Mesothelial cell of epicardium (in vitro differentiated cells): ENCODE data around the gene SYT3. TPM values are rescaled to one million over a fixed set of nuclear protein-coding genes. Genes with fewer than 3 reads are reported as not detected.

Experiments used
- DNase-seq, 2 experiments: peaks; one replicate each; pipeline ENCODE4 v3.0.0; 2021; ENCODE audit warnings: low spot score in 2 of 2; ENCODE audit not compliant: unreplicated experiment in 2 of 2
- H3K27ac Mint-ChIP-seq: 2 replicates; pipeline ENCODE4 v1.8.0; 2021; ENCODE audit warnings: mixed read lengths
- H3K27me3 Mint-ChIP-seq: 2 replicates; pipeline ENCODE4 v1.8.0; 2021; ENCODE audit warnings: low read depth, mixed read lengths
- H3K36me3 Mint-ChIP-seq: 2 replicates; pipeline ENCODE4 v1.8.0; 2021; ENCODE audit warnings: mixed read lengths
- H3K4me1 Mint-ChIP-seq: 2 replicates; pipeline ENCODE4 v1.8.0; 2021; ENCODE audit warnings: mixed read lengths
- H3K4me3 Mint-ChIP-seq: 2 replicates; pipeline ENCODE4 v1.8.0; 2021; ENCODE audit warnings: mild to moderate bottlenecking, moderate library complexity, mixed read lengths
- H3K9me3 Mint-ChIP-seq: 2 replicates; pipeline ENCODE4 v1.8.0; 2021; ENCODE audit warnings: mixed read lengths
- total RNA-seq: library from RNA; stranded (reverse); gene quantifications from 3 replicates; pipeline ENCODE4 v1.2.1, GENCODE V29; 2021
- TF ChIP-seq, protein P1 (sequence below): fragments of 200-600 bp; sonication (generic); IDR thresholded peaks from one replicate; pipeline ENCODE4 v1.5.0; 2021; ENCODE audit warnings: antibody characterized with exemption; ENCODE audit not compliant: unreplicated experiment

SYT3 gene
- total RNA-seq, 1 donor from 2014 or later, result 0.60 TPM

DNA sequence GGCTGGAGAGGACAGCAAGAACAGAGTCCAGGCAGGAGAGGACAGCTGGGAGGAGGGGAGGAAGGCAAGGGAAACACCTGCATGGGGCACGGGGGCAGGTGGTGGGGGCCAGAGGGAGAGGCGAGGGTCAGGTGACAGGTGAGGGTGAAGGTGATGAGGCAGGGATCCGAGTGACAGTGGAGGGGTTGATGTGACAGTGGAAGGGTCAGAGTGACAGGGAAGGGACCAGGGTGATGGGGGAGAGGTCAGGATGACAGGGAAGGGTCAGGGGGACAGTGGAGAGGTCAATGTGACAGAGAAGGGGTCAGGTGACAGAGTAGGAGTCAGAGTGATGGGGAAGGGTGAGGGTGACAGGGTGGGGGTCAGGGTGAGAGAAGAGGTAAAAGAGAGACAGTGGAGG, 38.6 kb upstream of the SYT3 start:
- no peak overlapping the region for H3K27ac Mint-ChIP-seq
- peaks cover 83% of the 10 kb centered on the region for H3K27me3 Mint-ChIP-seq
- DNase-seq, result no peak
- no peaks in the 10 kb centered on the region for H3K36me3 Mint-ChIP-seq
- TF ChIP-seq, protein P1, sequence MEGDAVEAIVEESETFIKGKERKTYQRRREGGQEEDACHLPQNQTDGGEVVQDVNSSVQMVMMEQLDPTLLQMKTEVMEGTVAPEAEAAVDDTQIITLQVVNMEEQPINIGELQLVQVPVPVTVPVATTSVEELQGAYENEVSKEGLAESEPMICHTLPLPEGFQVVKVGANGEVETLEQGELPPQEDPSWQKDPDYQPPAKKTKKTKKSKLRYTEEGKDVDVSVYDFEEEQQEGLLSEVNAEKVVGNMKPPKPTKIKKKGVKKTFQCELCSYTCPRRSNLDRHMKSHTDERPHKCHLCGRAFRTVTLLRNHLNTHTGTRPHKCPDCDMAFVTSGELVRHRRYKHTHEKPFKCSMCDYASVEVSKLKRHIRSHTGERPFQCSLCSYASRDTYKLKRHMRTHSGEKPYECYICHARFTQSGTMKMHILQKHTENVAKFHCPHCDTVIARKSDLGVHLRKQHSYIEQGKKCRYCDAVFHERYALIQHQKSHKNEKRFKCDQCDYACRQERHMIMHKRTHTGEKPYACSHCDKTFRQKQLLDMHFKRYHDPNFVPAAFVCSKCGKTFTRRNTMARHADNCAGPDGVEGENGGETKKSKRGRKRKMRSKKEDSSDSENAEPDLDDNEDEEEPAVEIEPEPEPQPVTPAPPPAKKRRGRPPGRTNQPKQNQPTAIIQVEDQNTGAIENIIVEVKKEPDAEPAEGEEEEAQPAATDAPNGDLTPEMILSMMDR, result no peak
- no peaks in the 10 kb centered on the region for H3K4me1 Mint-ChIP-seq
- no peak overlapping the region for H3K4me3 Mint-ChIP-seq
- H3K9me3 Mint-ChIP-seq, result no peaks in the 10 kb centered on the region

DNA sequence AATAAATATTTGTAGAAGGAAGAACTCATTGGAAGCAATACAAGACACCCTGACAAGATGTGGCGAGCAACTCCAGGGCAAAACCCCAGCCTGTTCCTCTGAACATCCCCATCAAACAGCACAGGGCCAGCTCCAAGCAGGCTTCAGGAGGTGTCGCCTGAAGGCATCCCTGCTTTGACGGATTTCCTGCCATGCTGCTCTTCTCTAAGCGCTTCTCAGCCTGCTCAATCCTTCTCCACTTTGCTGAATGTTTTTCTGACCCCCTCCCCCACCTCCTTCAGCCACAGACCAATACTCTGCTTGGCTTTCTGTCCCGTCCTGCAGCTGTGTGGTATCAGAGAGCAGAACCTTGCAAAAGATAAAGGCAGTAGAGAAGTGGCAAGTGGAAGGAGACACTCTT, 38.0 kb upstream of the SYT3 start:
- no peaks in the 10 kb centered on the region for H3K36me3 Mint-ChIP-seq
- DNase-seq, result no peak
- peaks cover 83% of the 10 kb centered on the region for H3K27me3 Mint-ChIP-seq
- H3K4me1 Mint-ChIP-seq, result no peaks in the 10 kb centered on the region
- TF ChIP-seq, protein P1, result no peak
- H3K9me3 Mint-ChIP-seq, result no peaks in the 10 kb centered on the region
- H3K4me3 Mint-ChIP-seq, result no peak overlapping the region
- no peak overlapping the region for H3K27ac Mint-ChIP-seq

DNA sequence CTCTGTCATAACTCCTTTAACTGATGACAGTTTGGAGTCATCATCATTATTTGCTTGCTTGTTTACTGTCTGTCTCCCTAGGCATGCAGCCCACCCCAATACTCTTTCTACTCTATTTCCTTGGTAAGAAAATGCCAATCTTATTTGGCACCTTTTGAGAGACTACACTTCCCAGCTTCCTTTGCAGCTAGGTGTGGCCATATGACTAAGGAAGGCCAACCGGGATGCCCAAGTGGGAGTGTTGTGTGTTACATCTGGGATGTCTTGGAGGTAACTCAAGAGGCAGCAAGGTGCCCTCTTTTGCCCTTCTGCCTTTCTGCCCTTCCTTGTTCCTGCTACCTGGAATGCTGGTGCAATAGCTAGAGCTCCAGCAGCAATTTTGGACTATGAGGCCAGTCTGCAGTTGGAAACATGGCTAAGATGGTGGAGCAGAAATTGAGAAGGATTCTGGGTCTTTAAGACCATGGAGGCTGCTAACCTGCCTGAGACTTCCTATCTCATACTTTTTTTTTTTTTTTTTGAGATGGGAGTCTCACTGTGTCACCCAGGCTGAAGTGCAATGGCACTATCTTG, 37.0 kb upstream of the SYT3 start:
- no peak for DNase-seq
- Mint-ChIP-seq H3K27ac (no peak overlapping the region), H3K27me3 (peaks cover 83% of the 10 kb centered on the region), H3K4me1 (no peaks in the 10 kb centered on the region), H3K9me3 (no peaks in the 10 kb centered on the region), H3K4me3 (no peak overlapping the region), H3K36me3 (no peaks in the 10 kb centered on the region)
- TF ChIP-seq, protein P1, result no peak

DNA sequence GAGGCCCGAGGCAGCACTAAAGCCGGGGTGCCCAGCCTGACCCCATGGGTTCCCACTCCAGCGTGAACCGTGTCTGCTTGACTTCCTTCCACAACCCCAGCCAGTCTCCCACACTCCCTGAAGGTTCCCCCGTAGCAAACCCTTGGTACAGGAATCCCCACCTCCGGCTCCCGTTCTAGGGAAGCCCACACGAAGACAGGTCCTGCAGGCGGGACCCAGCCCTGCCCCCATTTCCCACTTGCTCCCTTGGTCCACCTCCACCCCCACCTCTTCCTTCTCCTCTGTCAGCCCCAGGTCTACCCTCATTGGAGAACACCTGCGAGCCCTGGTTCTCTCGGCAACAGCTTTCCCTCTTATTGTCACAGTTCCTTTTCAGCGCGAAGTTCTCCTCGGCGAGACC, 33.4 kb upstream of the SYT3 start:
- Mint-ChIP-seq H3K27me3 (peaks cover 83% of the 10 kb centered on the region), H3K36me3 (no peaks in the 10 kb centered on the region), H3K27ac (no peak overlapping the region), H3K4me1 (no peaks in the 10 kb centered on the region), H3K9me3 (no peaks in the 10 kb centered on the region), H3K4me3 (no peak overlapping the region)
- TF ChIP-seq, protein P1, result no peak
- no peak for DNase-seq

DNA sequence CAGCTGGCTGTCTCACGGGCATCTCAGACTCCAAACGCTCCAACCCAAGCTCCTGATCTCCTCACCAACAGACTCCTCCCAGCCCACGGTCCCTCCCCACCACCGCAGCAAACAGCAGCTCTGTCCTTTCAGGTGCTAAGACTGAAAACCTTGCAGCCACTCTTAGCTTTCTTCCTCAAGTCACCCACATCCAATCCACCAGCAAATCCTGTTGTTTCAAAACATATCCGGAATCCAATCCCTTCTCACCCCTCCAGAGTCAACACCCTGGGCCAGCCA, 30.4 kb upstream of the SYT3 start:
- Mint-ChIP-seq H3K9me3 (no peaks in the 10 kb centered on the region), H3K4me3 (no peak overlapping the region), H3K27ac (no peak overlapping the region), H3K27me3 (peaks cover 77% of the 10 kb centered on the region), H3K4me1 (no peaks in the 10 kb centered on the region), H3K36me3 (no peaks in the 10 kb centered on the region)
- TF ChIP-seq, protein P1, result no peak
- DNase-seq, result no peak
